ENCODE results near the gene ZNF664.

DNA sequence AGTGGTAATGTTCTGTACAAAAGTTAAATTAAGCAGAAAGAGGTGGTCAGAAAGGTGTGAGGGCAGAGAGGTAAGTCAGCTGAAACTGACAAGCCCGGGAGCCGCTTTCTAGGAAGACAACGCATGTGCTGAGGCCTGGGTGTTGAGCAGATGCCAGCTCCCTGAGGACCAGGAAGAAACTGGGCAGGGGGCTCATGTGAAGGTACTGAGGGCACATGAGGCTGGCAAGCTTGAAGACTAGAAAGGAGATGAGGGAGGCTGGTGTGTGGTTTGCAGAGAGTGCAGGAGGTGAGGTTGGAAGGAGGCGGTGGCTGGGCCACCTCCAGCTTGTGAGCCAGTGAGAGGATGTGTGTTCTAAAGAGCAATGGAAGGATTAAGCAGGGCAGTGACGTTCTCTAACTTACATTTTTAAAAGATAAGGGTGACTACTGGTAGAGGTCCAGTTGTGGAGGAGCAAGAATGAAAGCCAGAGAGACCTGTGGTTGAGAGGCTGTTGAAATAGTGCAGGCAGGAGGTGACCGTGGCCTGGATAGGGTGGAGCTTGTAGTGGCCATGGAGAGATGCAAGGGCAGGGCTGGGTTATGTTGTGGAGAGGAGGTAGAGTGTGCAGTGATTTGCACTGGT, 29.1 kb downstream of the ZNF664 start:
- TF ChIP-seq POLR2A (IDR thresholded peaks at IDR 0.05; ENCODE audit: low read depth, low read length) (no peak), RAD21 (IDR thresholded peaks at IDR 0.05; ENCODE audit: low read length) (no peak), SMC3 (IDR thresholded peaks at IDR 0.05; ENCODE audit: low read depth, low read length) (no peak), RCOR1 (IDR thresholded peaks at IDR 0.05; ENCODE audit: insufficient replicate concordance, low read length) (no peak), MAFK (IDR thresholded peaks at IDR 0.05; ENCODE audit: low read depth, low read length) (no peak), BHLHE40 (IDR thresholded peaks at IDR 0.05; ENCODE audit: low read depth, low read length) (no peak), CHD1 (IDR thresholded peaks at IDR 0.05; ENCODE audit: low read depth, low read length) (no peak), MAZ (IDR thresholded peaks at IDR 0.05; ENCODE audit: borderline replicate concordance, low read depth, low read length) (no peak), FOS (IDR thresholded peaks at IDR 0.05; ENCODE audit: low read depth, low read length) (no peak), RFX5 (IDR thresholded peaks at IDR 0.05; ENCODE audit: low read depth, low read length) (no peak), NFE2L2 (IDR thresholded peaks at IDR 0.05; ENCODE audit: low read depth, low read length) (no peak)
- TF ChIP-seq, protein P1, sequence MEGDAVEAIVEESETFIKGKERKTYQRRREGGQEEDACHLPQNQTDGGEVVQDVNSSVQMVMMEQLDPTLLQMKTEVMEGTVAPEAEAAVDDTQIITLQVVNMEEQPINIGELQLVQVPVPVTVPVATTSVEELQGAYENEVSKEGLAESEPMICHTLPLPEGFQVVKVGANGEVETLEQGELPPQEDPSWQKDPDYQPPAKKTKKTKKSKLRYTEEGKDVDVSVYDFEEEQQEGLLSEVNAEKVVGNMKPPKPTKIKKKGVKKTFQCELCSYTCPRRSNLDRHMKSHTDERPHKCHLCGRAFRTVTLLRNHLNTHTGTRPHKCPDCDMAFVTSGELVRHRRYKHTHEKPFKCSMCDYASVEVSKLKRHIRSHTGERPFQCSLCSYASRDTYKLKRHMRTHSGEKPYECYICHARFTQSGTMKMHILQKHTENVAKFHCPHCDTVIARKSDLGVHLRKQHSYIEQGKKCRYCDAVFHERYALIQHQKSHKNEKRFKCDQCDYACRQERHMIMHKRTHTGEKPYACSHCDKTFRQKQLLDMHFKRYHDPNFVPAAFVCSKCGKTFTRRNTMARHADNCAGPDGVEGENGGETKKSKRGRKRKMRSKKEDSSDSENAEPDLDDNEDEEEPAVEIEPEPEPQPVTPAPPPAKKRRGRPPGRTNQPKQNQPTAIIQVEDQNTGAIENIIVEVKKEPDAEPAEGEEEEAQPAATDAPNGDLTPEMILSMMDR (conservative IDR thresholded peaks at IDR 0.05; ENCODE audit: low read depth, low read length): no peak
- TF ChIP-seq, protein P2, sequence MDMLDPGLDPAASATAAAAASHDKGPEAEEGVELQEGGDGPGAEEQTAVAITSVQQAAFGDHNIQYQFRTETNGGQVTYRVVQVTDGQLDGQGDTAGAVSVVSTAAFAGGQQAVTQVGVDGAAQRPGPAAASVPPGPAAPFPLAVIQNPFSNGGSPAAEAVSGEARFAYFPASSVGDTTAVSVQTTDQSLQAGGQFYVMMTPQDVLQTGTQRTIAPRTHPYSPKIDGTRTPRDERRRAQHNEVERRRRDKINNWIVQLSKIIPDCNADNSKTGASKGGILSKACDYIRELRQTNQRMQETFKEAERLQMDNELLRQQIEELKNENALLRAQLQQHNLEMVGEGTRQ (IDR thresholded peaks at IDR 0.05; ENCODE audit: low read depth, low read length): no peak

Data from IMR-90 (cell line).